GM12878 (cell line): ENCODE results near the gene MAP4K5. TPM values are rescaled to one million over a fixed set of nuclear protein-coding genes. Genes with fewer than 3 reads are reported as not detected.

Experiments used
- ATAC-seq: fragments of 200-7000 bp; cut with Tn5 transposase; 3 replicates; pipeline ENCODE4 v1.9.1; 2020; ENCODE audit warnings: mild to moderate bottlenecking, moderate library complexity
- BruUV-seq: library from RNA; stranded (reverse); fragments of 400-500 nt; replicated peaks from 2 replicates; lab custom pipeline; 2021; lab: Mats Ljungman, UMichigan
- CTCF ChIA-PET: fragments of 300-600 bp; sonication (Branson Sonifier 250); formaldehyde crosslinking; extraction: SDS; loops from one replicate; lab custom pipeline; 2021; ENCODE audit warnings: inconsistent platforms; lab: Yijun Ruan, JAX
- POLR2A ChIA-PET: fragments of 350-600 bp; formaldehyde crosslinking; extraction: SDS; loops from one replicate; lab custom pipeline; 2021; ENCODE audit warnings: inconsistent platforms; lab: Charles Lee
- RAD21 ChIA-PET: fragments of 300-600 bp; sonication (Branson Sonifier 250); formaldehyde crosslinking; loops from one replicate; lab custom pipeline; 2023; ENCODE audit warnings: antibody characterized with exemption; ENCODE audit not compliant: unreplicated experiment; lab: Charles Lee
- SMC1A ChIA-PET: fragments of 300-600 bp; sonication (Branson Sonifier 250); formaldehyde crosslinking; loops from one replicate; lab custom pipeline; 2023; ENCODE audit not compliant: unreplicated experiment, uncharacterized antibody; lab: Charles Lee
- DNase-seq: peaks from one replicate; pipeline ENCODE4 v3.0.0-alpha.2; 2011; ENCODE audit warnings: low read depth, low spot score
- FAIRE-seq: peaks from 3 replicates; lab custom pipeline; 2011; peaks lifted over from hg19 to GRCh38; lab: Jason Lieb, UNC
- H2AFZ ChIP-seq: 2 replicates; pipeline ENCODE4 v1.6.0; 2011; ENCODE audit warnings: low read depth, low read length, control low read depth; ENCODE audit not compliant: control insufficient read depth
- H3K27ac ChIP-seq: 2 replicates; pipeline ENCODE4 v1.5.1; 2011; ENCODE audit warnings: control low read depth; ENCODE audit not compliant: control insufficient read depth, insufficient read depth
- H3K27me3 ChIP-seq, 2 experiments: replicated peaks in 1 of 2; 2 replicates each; pipeline versions ENCODE4 v1.6.0 to v1.6.1; 2011; ENCODE audit warnings: low read length in 1 of 2; ENCODE audit not compliant: control insufficient read depth in 2 of 2, insufficient read depth in 2 of 2
- H3K36me3 ChIP-seq, 2 experiments: 2 replicates each; pipeline ENCODE4 v1.5.1; 2011; ENCODE audit warnings: low read length in 1 of 2; ENCODE audit not compliant: control insufficient read depth in 2 of 2, insufficient read depth in 2 of 2
- H3K4me1 ChIP-seq: 2 replicates; pipeline ENCODE4 v1.6.1; 2011; ENCODE audit warnings: mild to moderate bottlenecking, low read length, moderate library complexity, mixed read lengths; ENCODE audit not compliant: control insufficient read depth, insufficient read depth
- H3K4me2 ChIP-seq: 2 replicates; pipeline ENCODE4 v1.6.0; 2011; ENCODE audit warnings: control low read depth; ENCODE audit not compliant: control insufficient read depth, insufficient read depth
- H3K4me3 ChIP-seq: fragments of 200-600 bp; sonication (generic); 2 replicates; pipeline ENCODE4 v1.5.1; 2016
- H3K79me2 ChIP-seq: 2 replicates; pipeline ENCODE4 v1.6.0; 2011; ENCODE audit warnings: low read length; ENCODE audit not compliant: control insufficient read depth, insufficient read depth
- H3K9ac ChIP-seq: 2 replicates; pipeline ENCODE4 v1.8.0; 2011; ENCODE audit warnings: low read length, control low read depth, mixed read lengths; ENCODE audit not compliant: control insufficient read depth, insufficient read depth
- H3K9me3 ChIP-seq: replicated peaks from 3 replicates; pipeline ENCODE4 v1.5.1; 2011; ENCODE audit warnings: mild to moderate bottlenecking, low read length; ENCODE audit not compliant: control insufficient read depth, insufficient read depth
- H4K20me1 ChIP-seq: 2 replicates; pipeline ENCODE4 v1.6.0; 2011; ENCODE audit not compliant: control insufficient read depth, insufficient read depth
- BRCA1 ChIP-seq: IDR thresholded peaks from 2 replicates; pipeline ENCODE4 v1.6.1; 2011; ENCODE audit warnings: low read depth, low read length, improper control_type of control experiment
- ETV6 ChIP-seq, 2 experiments: fragments of 450-650 bp in 1 of 2; IDR thresholded peaks in 1 of 2; conservative IDR thresholded peaks in 1 of 2; 2 replicates each; pipeline ENCODE4 v1.6.1; 2014; ENCODE audit warnings: antibody characterized with exemption in 1 of 2, borderline replicate concordance in 1 of 2, low read depth in 1 of 2, mild to moderate bottlenecking in 1 of 2, moderate library complexity in 1 of 2
- FOS ChIP-seq: IDR thresholded peaks from 3 replicates; pipeline ENCODE4 v1.6.1; 2011; ENCODE audit warnings: borderline replicate concordance; ENCODE audit not compliant: insufficient read length; ENCODE audit errors: extremely low read depth
- IKZF1 ChIP-seq: fragments of 450-650 bp; conservative IDR thresholded peaks from 2 replicates; pipeline ENCODE4 v1.6.1; 2017; ENCODE audit warnings: antibody characterized with exemption, mild to moderate bottlenecking
- MXI1 ChIP-seq: fragments of 150-350 bp; IDR thresholded peaks from 2 replicates; pipeline ENCODE4 v1.6.1; 2011; ENCODE audit warnings: low read depth, mild to moderate bottlenecking, inconsistent platforms, low read length, improper control_type of control experiment
- MYC ChIP-seq: IDR thresholded peaks from 2 replicates; pipeline ENCODE4 v1.6.1; 2011; ENCODE audit warnings: mild to moderate bottlenecking, low read length, moderate library complexity, inconsistent platforms; ENCODE audit not compliant: insufficient read depth, insufficient replicate concordance, insufficient read length, severe bottlenecking
- NFIC ChIP-seq: IDR thresholded peaks from 2 replicates; pipeline ENCODE4 v1.6.1; 2012; ENCODE audit warnings: low read depth, mild to moderate bottlenecking, inconsistent platforms, low read length, moderate library complexity
- POLR2AphosphoS5 ChIP-seq: IDR thresholded peaks from 2 replicates; pipeline ENCODE4 v1.6.1; 2011; ENCODE audit warnings: mild to moderate bottlenecking, low read length, inconsistent platforms
- RAD51 ChIP-seq: fragments of 450-650 bp; IDR thresholded peaks from 2 replicates; pipeline ENCODE4 v1.6.1; 2016; ENCODE audit warnings: moderate library complexity, mild to moderate bottlenecking, inconsistent platforms
- RB1 ChIP-seq: fragments of 450-650 bp; formaldehyde crosslinking; IDR thresholded peaks from 2 replicates; pipeline ENCODE4 v1.6.1; 2017; ENCODE audit warnings: mild to moderate bottlenecking, borderline replicate concordance
- SMARCA5 ChIP-seq: fragments of 450-650 bp; IDR thresholded peaks from 2 replicates; pipeline ENCODE4 v1.6.1; 2017; ENCODE audit warnings: mild to moderate bottlenecking
- ZNF207 ChIP-seq: fragments of 450-650 bp; IDR thresholded peaks from 2 replicates; pipeline ENCODE4 v1.6.1; 2014; ENCODE audit warnings: antibody characterized with exemption, mild to moderate bottlenecking, borderline replicate concordance
- ZNF24 ChIP-seq: fragments of 450-650 bp; IDR thresholded peaks from 2 replicates; pipeline ENCODE4 v1.6.1; 2017; ENCODE audit warnings: antibody characterized with exemption, mild to moderate bottlenecking
- ZNF274 ChIP-seq: IDR thresholded peaks from one replicate; pipeline ENCODE4 v1.8.0; 2011; ENCODE audit not compliant: insufficient read length, insufficient read depth
- WGBS: methylation state at CpG from one replicate; pipeline ENCODE4 v1.1.6; 2016; ENCODE audit warnings: low lambda C conversion rate; ENCODE audit not compliant: insufficient replicate concordance, insufficient coverage; ENCODE audit errors: missing lambda C conversion rate; 5-methylcytosine and 5-hydroxymethylcytosine counted together
- in situ Hi-C: fragments of 300-500 bp; cut with MboI; formaldehyde crosslinking; loops from 9 replicates; pipeline ENCODE4 v1.14.3; 2018; ENCODE audit warnings: mixed read lengths
- intact Hi-C: fragments of 100-400 bp; cut with micrococcal nuclease; formaldehyde crosslinking; loops from one replicate; pipeline ENCODE4 v1.14.2; 2022; ENCODE audit not compliant: unreplicated experiment
- polyA plus RNA-seq, 11 experiments: library from polyadenylated mRNA; depleted of rRNA in 4 of 11; unstranded in 6 of 11; stranded (reverse) in 5 of 11; fragments of >200 nt; fragmentation: Nextera tagmentation in 4 of 11; fragmentation: Illumina TruSeq in 1 of 11; extraction: Ambion mirVana in 4 of 11; extraction: Trizol in 1 of 11; gene quantifications; 1 replicate in 1 of 11; 2 replicates in 10 of 11; pipeline versions ENCODE4 v1.2.1 to v1.2.3, GENCODE V29; 2011 to 2016; ENCODE audit warnings: inconsistent platforms in 2 of 11, missing spikeins in 2 of 11, low read depth in 1 of 11
- total RNA-seq, 4 experiments: library from RNA; depleted of rRNA in 3 of 4; stranded (reverse); fragments of >200 nt in 3 of 4; fragmentation: Illumina TruSeq in 1 of 4; extraction: Trizol in 1 of 4; gene quantifications; 2 replicates each; pipeline versions ENCODE4 v1.2.1 to v1.2.3, GENCODE V29; 2013 to 2021
- TF ChIP-seq, protein P1 (sequence below): IDR thresholded peaks from 2 replicates; pipeline ENCODE4 v1.6.1; 2011; ENCODE audit warnings: borderline replicate concordance, low read depth, mild to moderate bottlenecking, moderate library complexity, mixed read lengths, low read length; ENCODE audit not compliant: insufficient read depth; ENCODE audit errors: extremely low read length

The MAP4K5 gene
- total and polyA plus RNA-seq, 10 of the 15 experiments (the other 5 are each of a cell fraction or from before 2014, with no cell fraction given), result 9.1 to 41.3 (median 30.1) TPM

DNA sequence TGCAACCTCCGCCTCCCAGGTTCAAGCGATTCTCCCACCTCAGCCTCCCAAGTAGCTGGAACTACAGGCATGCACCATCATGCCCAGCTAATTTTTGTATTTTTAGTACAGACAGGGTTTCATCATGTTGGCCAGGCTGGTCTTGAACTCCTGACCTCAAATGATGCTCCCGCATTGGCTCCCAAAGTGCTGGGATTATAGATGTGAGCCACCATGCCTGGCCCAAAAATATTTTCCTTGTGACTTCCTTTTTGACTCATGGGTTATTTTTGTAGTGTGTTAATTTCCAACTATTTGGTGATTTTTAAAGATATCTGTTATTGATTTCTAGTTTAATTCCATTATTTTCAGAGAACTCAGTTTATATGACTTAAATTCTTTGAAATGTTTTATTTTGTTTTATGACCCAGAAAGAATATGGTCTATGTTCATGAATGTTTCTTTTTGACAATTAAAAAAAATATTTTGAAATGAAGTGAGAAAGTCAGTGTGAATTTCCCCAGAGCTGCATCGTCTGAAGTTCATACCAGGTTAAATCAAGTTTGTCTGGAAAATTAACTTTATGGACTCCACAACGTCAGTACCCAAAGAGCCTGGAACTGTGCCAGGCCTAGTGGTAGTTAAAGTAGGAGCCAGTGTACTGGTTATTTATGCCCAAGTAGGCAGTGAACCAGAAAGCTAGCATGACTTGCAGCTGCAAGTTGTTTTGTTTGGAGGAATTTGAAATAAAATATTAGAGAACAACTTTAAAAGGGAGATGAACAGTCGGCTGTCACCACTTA lies 132.9 kb downstream of the MAP4K5 start:
- Histone ChIP-seq H3K27me3 (no peaks in the 10 kb centered on the region), H2AFZ (no peak overlapping the region), H3K9ac (no peak overlapping the region), H3K4me3 (no peak overlapping the region), H3K36me3 (no peaks in the 10 kb centered on the region), H3K4me2 (no peak overlapping the region), H3K27ac (no peak overlapping the region), H4K20me1 (no peaks in the 10 kb centered on the region), H3K4me1 (peaks cover 7% of the 10 kb centered on the region), H3K79me2 (no peaks in the 10 kb centered on the region), H3K9me3 (no peaks in the 10 kb centered on the region)
- DNase-seq (no peak), ATAC-seq (no peak), FAIRE-seq (no peak)
- POLR2A ChIA-PET, result interaction anchor here (0.7 to 1.2 kb wide), 2 partner anchors 35 to 84 kb away, joined by 3 to 6 read pairs; no protein-coding TSS in a partner anchor
- TF ChIP-seq NFIC, result no peak
- TF ChIP-seq FOS, result no peak
- TF ChIP-seq BRCA1, result no peak
- TF ChIP-seq RB1, result no peak
- TF ChIP-seq ZNF274, result no peak
- TF ChIP-seq RAD51, result no peak
- no peak for TF ChIP-seq POLR2AphosphoS5
- TF ChIP-seq ETV6 (conservative IDR thresholded peaks at IDR 0.05 in 1 of 2, IDR thresholded peaks at IDR 0.05 in 1 of 2; ENCODE audit: borderline replicate concordance in 1 of 2, low read depth in 1 of 2), result no peak
- TF ChIP-seq SMARCA5, result no peak
- no peak for TF ChIP-seq IKZF1
- TF ChIP-seq MXI1, result no peak
- TF ChIP-seq, protein P1, sequence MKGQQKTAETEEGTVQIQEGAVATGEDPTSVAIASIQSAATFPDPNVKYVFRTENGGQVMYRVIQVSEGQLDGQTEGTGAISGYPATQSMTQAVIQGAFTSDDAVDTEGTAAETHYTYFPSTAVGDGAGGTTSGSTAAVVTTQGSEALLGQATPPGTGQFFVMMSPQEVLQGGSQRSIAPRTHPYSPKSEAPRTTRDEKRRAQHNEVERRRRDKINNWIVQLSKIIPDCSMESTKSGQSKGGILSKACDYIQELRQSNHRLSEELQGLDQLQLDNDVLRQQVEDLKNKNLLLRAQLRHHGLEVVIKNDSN, result no peak
- TF ChIP-seq MYC, result no peak
- no peak for TF ChIP-seq ZNF207
- TF ChIP-seq ZNF24, result no peak
- SMC1A ChIA-PET, result interaction anchor here (0.5 kb wide), 1 partner anchor 769 kb away, joined by 3 read pairs; no protein-coding TSS in a partner anchor
- intact Hi-C loops, result loop anchor here (2.0 kb wide), 1 partner anchor 123 kb away; no protein-coding TSS in a partner anchor
- RAD21 ChIA-PET, result no interaction called here
- no TSS peak for BruUV-seq
- in situ Hi-C loops, result no loop called here
- CTCF ChIA-PET, result interaction anchor here (0.6 to 1.7 kb wide), 2 partner anchors 57 to 907 kb away, joined by 3 to 4 read pairs; no protein-coding TSS in a partner anchor
- WGBS, result 78% methylated on average over 6 of the region's 6 CpGs
